K562 (cell line): ENCODE data around the gene DENND2C. TPM values are rescaled to one million over a fixed set of nuclear protein-coding genes. Genes with fewer than 3 reads are reported as not detected.

Experiments used
- ATF1 ChIP-seq, 2 experiments: fragments of 450-650 bp in 1 of 2; IDR thresholded peaks; 2 replicates each; pipeline ENCODE4 v1.6.1; 2016; ENCODE audit warnings: missing compliant biosample characterization in 1 of 2, missing genetic modification characterization in 1 of 2
- CC2D1A ChIP-seq: fragments of 450-650 bp; IDR thresholded peaks from 2 replicates; pipeline ENCODE4 v1.6.1; 2017; ENCODE audit warnings: mild to moderate bottlenecking
- E2F6 ChIP-seq, 2 experiments: IDR thresholded peaks; 2 replicates each; pipeline ENCODE4 v1.6.1; 2011; ENCODE audit warnings: borderline replicate concordance in 1 of 2, control low read depth in 1 of 2, low read depth in 1 of 2, low read length in 1 of 2, mild to moderate bottlenecking in 1 of 2, mixed read lengths in 1 of 2, moderate library complexity in 1 of 2; ENCODE audit not compliant: insufficient read depth in 1 of 2, insufficient read length in 1 of 2, poor library complexity in 1 of 2, severe bottlenecking in 1 of 2; ENCODE audit errors: extremely low read depth in 1 of 2
- ETS1 ChIP-seq: conservative IDR thresholded peaks from 2 replicates; pipeline ENCODE4 v1.6.1; 2011; ENCODE audit warnings: low read depth, mild to moderate bottlenecking, low read length; ENCODE audit not compliant: control insufficient read depth
- FOXJ3 ChIP-seq: sonication (generic); formaldehyde crosslinking; IDR thresholded peaks from 2 replicates; pipeline ENCODE4 v1.4.0; 2020; ENCODE audit warnings: mild to moderate bottlenecking, missing genetic modification reagents
- GATA2 ChIP-seq: sonication (generic); formaldehyde crosslinking; IDR thresholded peaks from 2 replicates; pipeline ENCODE4 v1.4.0; 2020; ENCODE audit warnings: mild to moderate bottlenecking, missing genetic modification reagents
- KLF13 ChIP-seq: fragments of 450-650 bp; IDR thresholded peaks from 2 replicates; pipeline ENCODE4 v1.6.1; 2016; ENCODE audit warnings: missing genetic modification characterization, low read depth, mild to moderate bottlenecking, missing compliant biosample characterization, moderate library complexity, borderline replicate concordance
- MCM3 ChIP-seq: fragments of 450-650 bp; IDR thresholded peaks from 2 replicates; pipeline ENCODE4 v1.6.1; 2016
- MTF1 ChIP-seq: fragments of 250-450 bp; sonication (Bioruptor Pico); IDR thresholded peaks from 2 replicates; pipeline ENCODE4 v1.9.0; 2021; ENCODE audit warnings: moderate library complexity, mild to moderate bottlenecking, inconsistent platforms, borderline replicate concordance
- PBX2 ChIP-seq, 2 experiments: IDR thresholded peaks in 1 of 2; conservative IDR thresholded peaks in 1 of 2; 2 replicates each; pipeline ENCODE4 v1.6.1; 2016; ENCODE audit warnings: low read depth in 2 of 2, mild to moderate bottlenecking in 1 of 2, missing compliant biosample characterization in 1 of 2, missing genetic modification characterization in 1 of 2, moderate library complexity in 1 of 2
- POLR2A ChIP-seq: fragments of 450-650 bp; conservative IDR thresholded peaks from 2 replicates; pipeline ENCODE4 v1.6.1; 2016
- POLR2AphosphoS2 ChIP-seq: IDR thresholded peaks from 2 replicates; pipeline ENCODE4 v1.6.1; 2012; ENCODE audit warnings: low read length, improper control_type of control experiment
- RUNX1 ChIP-seq: sonication (generic); IDR thresholded peaks from 2 replicates; pipeline ENCODE4 v1.6.1; 2016; ENCODE audit warnings: antibody characterized with exemption, low read depth
- TAF9B ChIP-seq: fragments of 450-650 bp; IDR thresholded peaks from 2 replicates; pipeline ENCODE4 v1.6.1; 2018; ENCODE audit warnings: mild to moderate bottlenecking; ENCODE audit not compliant: partially characterized antibody
- ZBTB11 ChIP-seq, 3 experiments: fragments of 200-800 bp in 1 of 3; fragments of 250-450 bp in 1 of 3; fragments of 450-650 bp in 1 of 3; sonication (Bioruptor Pico) in 1 of 3; sonication (Bioruptor generic) in 1 of 3; formaldehyde crosslinking in 1 of 3; IDR thresholded peaks; 2 replicates each; pipeline versions ENCODE4 v1.6.1 to v1.8.0; 2016 to 2022; ENCODE audit warnings: mild to moderate bottlenecking in 2 of 3, missing genetic modification characterization in 2 of 3, missing compliant biosample characterization in 1 of 3, moderate library complexity in 1 of 3
- ZKSCAN3 ChIP-seq: fragments of 250-450 bp; sonication (Bioruptor Pico); IDR thresholded peaks from 2 replicates; pipeline ENCODE4 v1.4.0; 2020
- ZNF830 ChIP-seq: fragments of 250-450 bp; sonication (Bioruptor Pico); IDR thresholded peaks from 2 replicates; pipeline ENCODE4 v1.5.0; 2021; ENCODE audit warnings: mild to moderate bottlenecking
- polyA plus RNA-seq, 8 experiments: library from polyadenylated mRNA; depleted of rRNA in 4 of 8; stranded (reverse) in 5 of 8; unstranded in 3 of 8; fragments of >200 nt; fragmentation: Nextera tagmentation in 2 of 8; fragmentation: Illumina TruSeq in 1 of 8; extraction: Ambion mirVana in 2 of 8; extraction: Trizol in 1 of 8; gene quantifications; 2 replicates each; pipeline versions ENCODE4 v1.2.1 to v1.2.3, GENCODE V29; 2011 to 2014; ENCODE audit warnings: inconsistent platforms in 1 of 8, missing spikeins in 1 of 8
- total RNA-seq, 7 experiments: library from RNA; depleted of rRNA in 6 of 7; stranded (reverse); fragments of >200 nt in 6 of 7; fragmentation: Illumina TruSeq in 2 of 7; extraction: Trizol in 2 of 7; gene quantifications; 2 replicates each; pipeline versions ENCODE4 v1.2.1 to v1.2.3, GENCODE V29; 2011 to 2021; ENCODE audit warnings: low replicate concordance in 1 of 7

The DENND2C gene
- total and polyA plus RNA-seq, 9 of the 15 experiments (the other 6 are each of a cell fraction or from before 2014, with no cell fraction given): 0.03 to 0.25 (median 0.14) TPM

GRCh38 chr1:114670083-114671010, 498 bp upstream of the DENND2C start (continued):
- TF ChIP-seq GATA2 (CRISPR knock-in tag) (no peak), TAF9B (no peak), ETS1 (no peak), RUNX1 (no peak), POLR2AphosphoS2 (no peak), MCM3 (no peak), POLR2A (no peak), ATF1 (CRISPR knock-in tag; IDR thresholded peaks at IDR 0.05) (no peak), ATF1 (tag; IDR thresholded peaks at IDR 0.05) (0 out of 2 replicates have a peak, but pooled peaks have one; percentile 30), ZBTB11 (CRISPR knock-in tag; IDR thresholded peaks at IDR 0.05) (peak in 1 of 3 experiments; percentile 88; a peak in 2 of 6 replicates), CC2D1A (no peak), E2F6 (IDR thresholded peaks at IDR 0.05; ENCODE audit: borderline replicate concordance in 1 of 2, extremely low read depth in 1 of 2, insufficient read depth in 1 of 2, insufficient read length in 1 of 2, low read depth in 1 of 2, low read length in 1 of 2, poor library complexity in 1 of 2, severe bottlenecking in 1 of 2) (peak; percentile 46 to 58), PBX2 (CRISPR knock-in tag; IDR thresholded peaks at IDR 0.05; ENCODE audit: low read depth) (peak; percentile 19; the same call in 1 of the 2 replicates), PBX2 (tag; conservative IDR thresholded peaks at IDR 0.05; ENCODE audit: low read depth) (peak; percentile 85), MTF1 (no peak), FOXJ3 (CRISPR knock-in tag) (no peak), ZKSCAN3 (CRISPR knock-in tag) (no peak), ZNF830 (CRISPR knock-in tag) (no peak), KLF13 (no peak)
